Effector memory CD4-positive, alpha-beta T cell (primary cell): ENCODE results near the gene SMIM29.
A peak's percentile ranks its signal among the peaks of the same experiment; 100 is the strongest.

Source experiments
- DNase-seq, 3 donors: peaks; one replicate each; pipeline ENCODE4 v3.0.0-alpha.2; 2020
- H3K27ac ChIP-seq: 2 replicates; pipeline ENCODE4 v1.7.0; 2013; ENCODE audit warnings: mild to moderate bottlenecking, low read length, moderate library complexity; ENCODE audit not compliant: insufficient read depth, poor library complexity, severe bottlenecking
- H3K27me3 ChIP-seq: replicated peaks from 2 replicates; pipeline ENCODE4 v1.7.0; 2013; ENCODE audit warnings: mild to moderate bottlenecking, low read length; ENCODE audit not compliant: insufficient read depth, control insufficient read depth, poor library complexity, severe bottlenecking
- H3K36me3 ChIP-seq: 2 replicates; pipeline ENCODE4 v1.7.0; 2013; ENCODE audit warnings: mild to moderate bottlenecking, low read length, moderate library complexity; ENCODE audit not compliant: control insufficient read depth, insufficient read depth
- H3K4me1 ChIP-seq: 2 replicates; pipeline ENCODE4 v1.7.0; 2013; ENCODE audit warnings: low read length, mild to moderate bottlenecking; ENCODE audit not compliant: control insufficient read depth, insufficient read depth, poor library complexity, severe bottlenecking
- H3K4me3 ChIP-seq: 2 replicates; pipeline ENCODE4 v1.7.0; 2013; ENCODE audit warnings: low read length, low read depth, mild to moderate bottlenecking; ENCODE audit not compliant: insufficient read depth, poor library complexity, severe bottlenecking
- H3K9me3 ChIP-seq: 2 replicates; pipeline ENCODE4 v1.7.0; 2013; ENCODE audit warnings: mild to moderate bottlenecking, low read length, moderate library complexity; ENCODE audit not compliant: control insufficient read depth

SMIM29 gene

DNA sequence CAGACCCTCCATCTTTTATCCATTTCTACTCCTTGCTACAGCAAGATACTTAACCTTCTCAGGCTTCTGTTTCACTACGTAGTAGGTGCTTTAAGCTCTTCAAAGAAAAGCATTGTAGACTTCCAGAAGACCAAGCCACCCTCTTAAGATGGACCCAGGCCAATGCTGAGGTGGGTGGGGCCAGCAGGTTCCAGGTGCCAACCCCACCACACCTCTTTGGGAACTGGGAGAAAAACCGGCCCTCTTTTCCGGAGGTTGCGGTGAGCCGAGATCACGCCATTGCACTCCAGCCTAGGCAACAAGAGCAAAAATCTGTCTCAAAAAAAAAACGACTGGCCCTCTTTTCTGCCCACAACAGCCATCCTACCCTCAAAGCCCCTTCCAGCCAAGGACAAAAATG, 22.7 kb downstream of the SMIM29 start:
- no peaks in the 10 kb centered on the region for H3K27me3 ChIP-seq
- DNase-seq, result no peak
- no peaks in the 10 kb centered on the region for H3K36me3 ChIP-seq
- no peaks in the 10 kb centered on the region for H3K9me3 ChIP-seq
- peaks cover 12% of the 10 kb centered on the region for H3K4me1 ChIP-seq
- no peak overlapping the region for H3K27ac ChIP-seq
- no peak overlapping the region for H3K4me3 ChIP-seq

DNA sequence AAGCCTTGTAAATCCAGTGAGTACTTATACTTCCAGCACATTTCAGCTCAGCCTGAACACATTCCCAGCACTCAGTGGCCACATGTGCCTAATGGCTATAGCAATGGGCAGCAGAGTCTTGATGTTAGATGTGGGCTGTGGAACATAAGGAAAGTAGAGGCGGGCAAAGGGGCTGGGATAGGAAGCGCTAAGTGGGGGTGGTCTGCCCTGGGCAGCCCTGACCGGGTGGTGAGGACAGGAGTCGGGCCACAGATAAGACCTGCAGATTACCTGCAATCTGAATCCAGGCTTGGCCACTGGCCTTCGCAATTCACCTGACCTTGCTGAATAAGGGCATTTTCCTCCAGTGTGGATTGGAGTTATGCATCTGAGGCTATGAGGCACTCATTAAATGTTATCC, 23.3 kb downstream of the SMIM29 start:
- Histone ChIP-seq H3K4me1 (peaks cover 12% of the 10 kb centered on the region), H3K27me3 (no peaks in the 10 kb centered on the region), H3K27ac (peak overlapping the region; percentile 32), H3K9me3 (no peaks in the 10 kb centered on the region), H3K4me3 (no peak overlapping the region), H3K36me3 (no peaks in the 10 kb centered on the region)
- no peak for DNase-seq

DNA sequence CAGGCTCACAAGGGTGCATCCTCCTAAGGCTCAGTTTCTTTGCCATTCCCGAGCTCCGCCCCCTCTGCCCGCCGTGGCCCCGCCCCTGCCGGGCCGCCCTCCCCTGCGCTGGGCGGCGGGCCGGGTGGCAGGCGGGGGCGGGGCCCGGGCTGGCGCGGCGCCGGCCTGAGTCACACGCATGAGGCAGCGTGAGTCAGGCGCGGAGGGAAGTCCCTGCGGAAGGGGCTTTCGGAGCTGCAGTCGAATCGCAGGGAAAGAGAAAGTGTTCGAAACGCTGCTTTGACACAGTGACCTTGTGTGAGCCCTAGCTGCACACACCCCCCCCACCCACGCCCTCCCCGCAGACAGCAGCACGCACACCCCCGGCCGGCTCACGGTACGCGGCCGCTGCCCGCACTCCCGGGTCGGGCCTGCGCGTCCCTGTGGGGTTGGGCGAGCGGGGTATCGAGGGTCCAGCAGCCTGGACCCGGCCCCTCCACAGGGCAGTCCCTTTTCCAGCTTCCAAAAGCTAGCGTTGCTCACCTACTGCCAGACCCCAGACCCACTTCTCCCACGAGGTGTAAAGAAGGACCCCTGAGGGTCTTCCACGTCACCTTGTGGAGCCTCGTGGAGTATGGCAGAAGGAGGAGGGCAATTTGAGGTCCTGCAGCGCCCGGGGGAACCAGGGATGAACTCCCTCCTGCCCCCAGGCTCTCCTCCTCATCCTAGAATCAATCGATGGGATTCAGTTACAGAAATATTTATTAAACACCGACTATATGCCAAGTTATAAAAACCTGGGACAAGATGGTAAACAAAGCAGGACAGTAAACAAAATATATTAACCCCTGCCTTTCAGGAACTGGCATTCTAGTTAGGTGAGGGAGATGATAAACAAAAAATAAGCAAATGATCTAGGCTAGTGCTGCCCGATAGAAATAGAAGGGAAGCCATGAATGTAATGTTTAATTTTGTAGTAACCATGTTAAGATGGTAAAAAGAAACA, 24.6 kb downstream of the SMIM29 start:
- Histone ChIP-seq H3K9me3 (no peaks in the 10 kb centered on the region), H3K36me3 (no peaks in the 10 kb centered on the region), H3K27me3 (no peaks in the 10 kb centered on the region), H3K4me1 (peaks cover 12% of the 10 kb centered on the region), H3K4me3 (peak overlapping the region; percentile 60), H3K27ac (peak overlapping the region; percentile 95)
- peak; percentile 91 to 94 (median 93) for DNase-seq

DNA sequence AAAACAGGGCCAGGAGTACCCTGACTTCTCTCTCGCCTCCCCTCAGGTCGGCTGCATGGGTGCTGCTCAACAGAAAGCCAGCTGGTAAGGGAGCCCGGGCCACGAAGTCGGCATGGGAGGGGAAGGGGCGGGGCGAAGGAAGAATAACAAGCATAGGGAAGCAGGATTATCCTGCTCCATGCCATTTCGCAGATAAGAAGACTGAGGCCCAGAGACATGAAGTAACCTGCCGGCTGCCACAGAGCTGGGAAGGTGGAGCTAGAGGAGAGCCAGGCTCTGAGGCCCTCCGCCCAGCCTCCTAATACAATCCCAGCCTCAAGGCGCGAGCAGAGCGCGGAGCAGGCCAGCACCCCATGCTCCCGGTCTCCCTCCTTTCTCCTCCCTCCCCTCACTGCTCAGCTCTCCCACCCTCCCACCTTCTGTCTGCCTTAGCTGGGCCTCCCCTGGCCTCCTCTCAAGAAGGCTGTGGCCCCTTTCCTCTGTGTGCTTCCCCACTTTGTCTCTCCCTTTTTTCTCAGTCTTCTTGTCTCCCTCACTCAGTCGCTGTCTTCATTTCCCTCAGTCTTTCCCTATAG, 25.3 kb downstream of the SMIM29 start:
- peaks cover 12% of the 10 kb centered on the region for H3K4me1 ChIP-seq
- DNase-seq, result no peak
- H3K27me3 ChIP-seq, result no peaks in the 10 kb centered on the region
- peak overlapping the region; percentile 73 for H3K27ac ChIP-seq
- no peaks in the 10 kb centered on the region for H3K36me3 ChIP-seq
- no peaks in the 10 kb centered on the region for H3K9me3 ChIP-seq
- H3K4me3 ChIP-seq, result no peak overlapping the region

DNA sequence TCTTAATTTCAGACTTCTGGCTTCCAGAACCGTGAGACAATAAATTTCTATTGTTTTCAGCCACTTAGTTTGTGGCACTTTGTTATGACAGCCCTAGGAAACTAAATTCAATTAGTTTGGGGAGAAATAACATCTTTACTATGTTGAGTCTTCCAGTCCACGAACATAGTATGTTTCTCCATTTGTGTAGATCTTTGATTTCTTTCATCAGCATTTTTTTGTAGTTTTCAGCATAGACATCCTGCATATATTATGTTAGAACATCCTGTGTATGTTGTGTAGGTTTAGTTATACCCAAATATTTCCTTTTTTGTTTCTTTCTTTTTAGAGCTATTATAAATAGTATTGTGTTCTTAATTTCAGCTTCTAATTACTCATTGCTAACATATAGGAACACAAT, 30.1 kb downstream of the SMIM29 start:
- Histone ChIP-seq H3K27ac (no peak overlapping the region), H3K4me1 (peaks cover 6% of the 10 kb centered on the region), H3K4me3 (no peak overlapping the region), H3K27me3 (no peaks in the 10 kb centered on the region), H3K36me3 (no peaks in the 10 kb centered on the region), H3K9me3 (no peaks in the 10 kb centered on the region)
- DNase-seq, result no peak

DNA sequence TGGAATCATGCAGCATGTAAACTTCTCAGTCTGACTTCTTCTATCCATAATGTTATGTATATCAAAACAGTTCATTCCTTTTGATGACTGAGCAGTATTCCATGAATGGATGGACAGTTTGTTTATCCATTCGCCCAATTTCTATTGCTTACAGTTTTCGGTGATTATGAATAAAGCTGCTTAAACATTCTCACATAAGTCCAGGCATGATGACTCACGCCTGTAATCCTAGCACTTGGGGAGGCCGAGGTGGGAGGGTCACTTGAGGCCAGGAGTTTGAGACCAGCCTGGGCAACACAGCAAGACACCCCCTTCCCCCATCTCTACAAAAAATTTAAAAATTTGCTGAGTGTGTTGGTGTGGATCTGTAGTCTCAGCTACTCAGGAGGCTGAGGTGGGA, 35.0 kb downstream of the SMIM29 start:
- no peak overlapping the region for H3K4me3 ChIP-seq
- no peaks in the 10 kb centered on the region for H3K4me1 ChIP-seq
- no peaks in the 10 kb centered on the region for H3K36me3 ChIP-seq
- H3K27ac ChIP-seq, result no peak overlapping the region
- DNase-seq, result no peak
- no peaks in the 10 kb centered on the region for H3K27me3 ChIP-seq
- H3K9me3 ChIP-seq, result no peaks in the 10 kb centered on the region

DNA sequence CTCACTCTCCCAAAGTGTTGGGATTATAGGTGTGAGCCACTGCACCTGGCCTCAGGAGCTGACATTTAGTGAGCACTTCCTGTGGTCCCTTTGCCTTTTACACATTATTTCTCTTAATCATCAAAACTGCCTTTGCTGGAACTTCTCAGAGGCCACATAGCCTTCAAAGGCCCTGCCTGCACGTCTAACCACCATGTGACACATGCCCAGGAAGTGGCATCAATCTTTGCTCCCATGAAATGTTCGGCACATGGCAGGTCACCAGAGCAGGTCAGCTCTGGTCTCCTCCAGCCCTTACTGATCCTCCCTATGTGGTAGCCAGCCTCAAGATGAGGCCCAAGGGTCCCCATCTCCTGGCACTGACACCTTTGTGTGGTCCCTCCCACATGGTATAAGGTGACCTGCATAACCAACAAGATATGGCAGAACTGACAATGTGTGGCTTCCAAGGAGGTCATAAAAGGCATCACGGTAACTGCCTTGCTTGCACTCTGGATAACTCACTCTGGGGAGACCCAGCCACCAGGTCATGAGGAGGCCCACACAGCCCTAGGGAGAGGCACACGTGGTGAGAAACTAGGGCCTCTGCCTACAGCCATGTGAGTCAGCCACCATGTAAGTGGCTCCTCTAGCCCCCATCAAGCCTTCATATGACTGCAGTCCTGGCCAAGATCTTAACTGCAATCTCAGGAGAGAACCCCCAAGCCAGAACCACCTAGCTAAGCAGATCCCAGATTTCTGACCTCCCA, 40.9 kb downstream of the SMIM29 start:
- no peak for DNase-seq
- Histone ChIP-seq H3K27ac (no peak overlapping the region), H3K27me3 (no peaks in the 10 kb centered on the region), H3K4me1 (no peaks in the 10 kb centered on the region), H3K9me3 (no peaks in the 10 kb centered on the region), H3K4me3 (no peak overlapping the region), H3K36me3 (no peaks in the 10 kb centered on the region)

DNA sequence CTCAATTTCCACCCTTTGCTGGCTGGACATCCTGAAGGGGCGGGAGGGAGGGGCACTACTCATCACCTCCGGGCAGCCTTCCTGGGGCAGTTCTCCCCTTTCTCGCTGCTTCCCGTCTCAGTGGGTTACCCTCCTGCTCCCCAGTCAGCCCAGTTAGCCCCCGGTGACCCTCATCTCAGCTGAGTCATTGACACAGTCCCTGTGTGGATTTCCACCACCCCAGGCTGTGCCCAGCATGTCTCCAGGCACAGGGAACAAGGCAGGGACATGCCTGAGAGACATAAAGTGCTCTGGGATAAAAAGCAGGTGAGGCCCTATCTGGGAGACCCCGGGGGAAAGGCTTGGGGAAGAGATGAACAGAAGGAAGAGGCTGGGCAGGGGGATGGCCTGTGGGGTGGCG, 42.1 kb downstream of the SMIM29 start:
- no peaks in the 10 kb centered on the region for H3K36me3 ChIP-seq
- no peaks in the 10 kb centered on the region for H3K9me3 ChIP-seq
- H3K4me1 ChIP-seq, result no peaks in the 10 kb centered on the region

DNA sequence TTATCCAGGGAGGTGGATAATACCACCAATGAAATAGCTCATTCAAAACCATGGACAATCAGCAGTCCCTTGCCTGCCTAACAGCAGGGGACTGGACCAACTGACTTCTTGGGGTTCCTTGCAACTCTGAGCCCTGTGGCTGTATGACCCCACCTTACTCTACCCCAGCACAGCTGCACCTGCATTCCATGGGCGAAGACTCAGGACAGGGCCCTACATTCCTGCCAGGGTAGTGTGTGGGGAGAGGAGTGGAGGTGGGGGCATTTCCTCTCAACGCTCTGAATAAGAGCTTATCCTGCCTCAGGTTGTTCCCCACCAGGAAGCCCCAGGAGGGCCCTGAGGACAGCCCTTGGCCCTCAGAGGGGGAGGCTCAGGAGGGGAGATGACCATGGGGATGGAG, 42.9 kb downstream of the SMIM29 start:
- Histone ChIP-seq H3K36me3 (no peaks in the 10 kb centered on the region), H3K4me1 (no peaks in the 10 kb centered on the region), H3K27me3 (no peaks in the 10 kb centered on the region), H3K9me3 (no peaks in the 10 kb centered on the region), H3K4me3 (no peak overlapping the region), H3K27ac (no peak overlapping the region)
- no peak for DNase-seq

More for the DNA sequence above, 42.1 kb downstream of the SMIM29 start:
- DNase-seq, result no peak
- no peak overlapping the region for H3K4me3 ChIP-seq
- H3K27me3 ChIP-seq, result no peaks in the 10 kb centered on the region
- H3K27ac ChIP-seq, result no peak overlapping the region

DNA sequence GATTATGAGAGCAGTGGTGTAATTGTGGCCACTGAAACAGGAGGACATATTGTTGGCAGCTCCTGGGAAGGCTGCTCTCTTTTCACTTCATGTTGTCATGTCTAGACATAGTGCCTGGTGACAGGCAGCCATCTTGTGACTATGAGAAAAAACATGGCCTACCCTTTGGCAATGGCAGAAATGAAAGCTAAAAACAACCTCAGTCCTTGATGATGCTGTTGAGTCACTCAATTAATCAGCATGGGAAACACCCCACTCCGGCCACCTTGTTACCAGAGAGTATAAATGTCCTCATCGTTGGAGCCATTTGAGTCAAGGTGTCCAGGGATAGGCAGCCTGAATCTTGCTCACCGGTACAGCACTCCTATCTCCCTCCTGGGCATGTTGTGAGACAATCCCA, 43.3 kb downstream of the SMIM29 start:
- DNase-seq, result no peak
- H3K4me1 ChIP-seq, result no peaks in the 10 kb centered on the region

More for the DNA sequence above, 43.3 kb downstream of the SMIM29 start:
- H3K36me3 ChIP-seq, result no peaks in the 10 kb centered on the region
- no peak overlapping the region for H3K4me3 ChIP-seq
- H3K9me3 ChIP-seq, result no peaks in the 10 kb centered on the region
- H3K27me3 ChIP-seq, result no peaks in the 10 kb centered on the region
- no peak overlapping the region for H3K27ac ChIP-seq
